Endothelial cell of umbilical vein (primary cell): ENCODE measurements around the gene CDH11. TPM values are rescaled to one million over a fixed set of nuclear protein-coding genes. Genes with fewer than 3 reads are reported as not detected.

Source experiments
- BruUV-seq: library from RNA; stranded (reverse); fragments of 400-500 nt; replicated peaks from 2 replicates; lab custom pipeline; 2021; lab: Mats Ljungman, UMichigan
- CTCF ChIA-PET: fragments of 300-600, 350-600 bp; sonication (Branson Sonifier 250); formaldehyde crosslinking; loops from one replicate; lab custom pipeline; 2021; ENCODE audit warnings: antibody characterized with exemption, inconsistent platforms; lab: Charles Lee
- POLR2A ChIA-PET: fragments of 300-600, 350-600 bp; sonication (Branson Sonifier 250); formaldehyde crosslinking; loops from one replicate; lab custom pipeline; 2021; ENCODE audit warnings: antibody characterized with exemption, inconsistent platforms; lab: Charles Lee
- DNase-seq: peaks from one replicate; pipeline ENCODE4 v3.0.0-alpha.2; 2011; ENCODE audit warnings: low read depth, low spot score
- FAIRE-seq: peaks from 2 replicates; lab custom pipeline; 2011; peaks lifted over from hg19 to GRCh38; lab: Jason Lieb, UNC
- H2AFZ ChIP-seq: 2 replicates; pipeline ENCODE4 v1.6.0; 2012; ENCODE audit warnings: low read depth, low read length, control low read depth, inconsistent platforms
- H3K27ac ChIP-seq: 2 replicates; pipeline ENCODE4 v1.5.1; 2011; ENCODE audit warnings: low read depth, mild to moderate bottlenecking, control low read depth, low read length, moderate library complexity; ENCODE audit not compliant: insufficient read depth
- H3K27me3 ChIP-seq, 2 experiments: 2 replicates each; pipeline versions ENCODE4 v1.6.0 to v1.6.1; 2011; ENCODE audit warnings: low read length in 2 of 2, mixed read lengths in 1 of 2; ENCODE audit not compliant: control insufficient read depth in 2 of 2, insufficient read depth in 2 of 2
- H3K36me3 ChIP-seq, 2 experiments: 2 replicates in 1 of 2; 3 replicates in 1 of 2; pipeline ENCODE4 v1.5.1; 2011; ENCODE audit warnings: low read length in 2 of 2, mild to moderate bottlenecking in 1 of 2, moderate library complexity in 1 of 2; ENCODE audit not compliant: control insufficient read depth in 2 of 2, insufficient read depth in 2 of 2; ENCODE audit errors: extremely low read depth in 1 of 2
- H3K4me1 ChIP-seq: 3 replicates; pipeline ENCODE4 v1.5.1; 2011; ENCODE audit warnings: mild to moderate bottlenecking, low read length; ENCODE audit not compliant: control insufficient read depth, insufficient read depth; ENCODE audit errors: extremely low read depth
- H3K4me2 ChIP-seq: 2 replicates; pipeline ENCODE4 v1.6.1; 2011; ENCODE audit warnings: low read length, control low read depth, mixed read lengths; ENCODE audit not compliant: insufficient read depth
- H3K4me3 ChIP-seq, 3 experiments: fragments of 200-600 bp in 1 of 3; sonication (generic), shearing (Covaris generic) in 1 of 3; replicated peaks in 1 of 3; 2 replicates each; pipeline ENCODE4 v1.5.1; 2011 to 2016; ENCODE audit warnings: control low read depth in 3 of 3, low read length in 3 of 3, mild to moderate bottlenecking in 2 of 3, inconsistent platforms in 1 of 3, low read depth in 1 of 3, moderate library complexity in 1 of 3; ENCODE audit not compliant: insufficient read depth in 1 of 3
- H3K79me2 ChIP-seq: 2 replicates; pipeline ENCODE4 v1.6.0; 2012; ENCODE audit warnings: low read length, inconsistent platforms; ENCODE audit not compliant: control insufficient read depth, insufficient read depth
- H3K9ac ChIP-seq: replicated peaks from 2 replicates; pipeline ENCODE3; 2011; ENCODE audit warnings: low read length, control low read depth; ENCODE audit not compliant: insufficient read depth; ENCODE audit errors: extremely low read depth
- H3K9me1 ChIP-seq: replicated peaks from 3 replicates; pipeline ENCODE4 v1.6.0; 2011; ENCODE audit warnings: mild to moderate bottlenecking, low read length; ENCODE audit not compliant: control insufficient read depth, insufficient read depth; ENCODE audit errors: extremely low read depth
- H3K9me3 ChIP-seq: replicated peaks from 2 replicates; pipeline ENCODE4 v1.5.1; 2012; ENCODE audit warnings: low read length, inconsistent platforms; ENCODE audit not compliant: control insufficient read depth, insufficient read depth
- H4K20me1 ChIP-seq: replicated peaks from 2 replicates; pipeline ENCODE3; 2011; ENCODE audit warnings: mild to moderate bottlenecking, low read length; ENCODE audit not compliant: control insufficient read depth, insufficient read depth; ENCODE audit errors: extremely low read depth
- CTCF ChIP-seq, 2 donors: IDR thresholded peaks; 1 replicate in 1 of 2; 2 replicates in 1 of 2; pipeline ENCODE4 v1.5.1; 2011; ENCODE audit warnings: low read length in 2 of 2, mild to moderate bottlenecking in 2 of 2, moderate library complexity in 2 of 2, control low read depth in 1 of 2, inconsistent platforms in 1 of 2, low read depth in 1 of 2; ENCODE audit not compliant: insufficient read depth in 1 of 2; ENCODE audit errors: extremely low read depth in 1 of 2
- EZH2 ChIP-seq: IDR thresholded peaks from 2 replicates; pipeline ENCODE4 v1.6.1; 2012; ENCODE audit warnings: borderline replicate concordance, low read depth, mild to moderate bottlenecking, moderate library complexity, low read length, inconsistent platforms; ENCODE audit not compliant: severe bottlenecking
- FOS ChIP-seq: IDR thresholded peaks from 2 replicates; pipeline ENCODE4 v1.6.1; 2011; ENCODE audit warnings: mild to moderate bottlenecking, low read length, moderate library complexity, borderline replicate concordance; ENCODE audit not compliant: insufficient read depth
- GATA2 ChIP-seq: IDR thresholded peaks from 2 replicates; pipeline ENCODE4 v1.7.0; 2011; ENCODE audit warnings: low read depth, mild to moderate bottlenecking, moderate library complexity, mixed read lengths, low read length; ENCODE audit not compliant: insufficient read length, insufficient read depth
- JUN ChIP-seq: IDR thresholded peaks from 2 replicates; pipeline ENCODE4 v1.6.1; 2011; ENCODE audit warnings: borderline replicate concordance, low read depth; ENCODE audit not compliant: insufficient read length, insufficient read depth
- MAX ChIP-seq: IDR thresholded peaks from 2 replicates; pipeline ENCODE4 v1.6.1; 2011; ENCODE audit not compliant: insufficient read depth, insufficient read length
- MYC ChIP-seq: IDR thresholded peaks from one replicate; pipeline ENCODE4 v1.6.1; 2011; ENCODE audit warnings: mild to moderate bottlenecking, low read depth, low read length
- POLR2A ChIP-seq: IDR thresholded peaks from 2 replicates; pipeline ENCODE4 v1.6.1; 2012; ENCODE audit warnings: low read depth, mild to moderate bottlenecking, control low read depth, low read length
- POLR2AphosphoS5 ChIP-seq: IDR thresholded peaks from 2 replicates; pipeline ENCODE4 v1.6.1; 2012; ENCODE audit warnings: low read depth, mild to moderate bottlenecking, control low read depth, low read length, moderate library complexity; ENCODE audit not compliant: insufficient read depth
- dilution Hi-C: fragments of 300-500 bp; cut with MboI; formaldehyde crosslinking; loops from one replicate; pipeline ENCODE4 v1.15.0; 2019; ENCODE audit warnings: low sequenced_read_pairs; ENCODE audit not compliant: extremely low pct_ligation_motif_present
- intact Hi-C: fragments of 100-400 bp; cut with micrococcal nuclease; formaldehyde crosslinking; loops from one replicate; pipeline ENCODE4 v1.10.0; 2022
- polyA plus RNA-seq, 4 experiments: library from polyadenylated mRNA; depleted of rRNA in 3 of 4; stranded (reverse) in 3 of 4; unstranded in 1 of 4; fragments of >200 nt; gene quantifications; 2 replicates each; pipeline versions ENCODE4 v1.2.1 to v1.2.3, GENCODE V29; 2011 to 2012; ENCODE audit warnings: missing spikeins in 1 of 4
- total RNA-seq: library from RNA; stranded (reverse); gene quantifications from 2 replicates; pipeline ENCODE4 v1.2.3, GENCODE V29; 2021

The CDH11 gene
- total and polyA plus RNA-seq, 2 donors (not counting 3 experiments of a cell fraction or from before 2014, with no cell fraction given): 30.4 to 32.7 TPM

DNA sequence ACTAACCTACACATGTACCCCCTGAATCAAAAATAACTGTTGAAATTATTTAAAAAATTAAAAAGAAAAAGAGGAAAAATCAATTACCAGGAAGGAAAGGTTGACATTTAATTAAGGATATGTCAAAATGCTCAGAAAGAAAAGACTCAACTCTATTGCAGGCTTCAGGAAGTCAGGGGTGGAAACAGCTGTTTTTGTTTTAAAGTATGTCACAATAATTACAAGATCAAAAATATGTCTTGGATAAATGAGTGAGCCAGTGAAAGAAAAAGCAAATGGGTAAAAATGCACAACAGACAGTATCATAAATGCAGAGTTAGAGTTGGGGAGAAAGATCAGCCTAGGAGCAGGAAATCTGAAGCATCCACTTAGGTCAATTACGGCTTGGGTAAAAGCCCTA, 146.0 kb downstream of the CDH11 start:
- ChIA-PET POLR2A (no interaction called here), CTCF (no interaction called here)
- H3K36me3 ChIP-seq: no peaks in the 10 kb centered on the region
- H3K27ac ChIP-seq: no peak overlapping the region
- no peaks in the 10 kb centered on the region for H3K9me3 ChIP-seq
- DNase-seq: no peak
- no peak for FAIRE-seq
- no peak overlapping the region for H3K9ac ChIP-seq
- no TSS peak for BruUV-seq
- H3K4me1 ChIP-seq: no peaks in the 10 kb centered on the region
- dilution Hi-C loops: no loop called here
- no peak overlapping the region for H2AFZ ChIP-seq
- H3K27me3 ChIP-seq: no peaks in the 10 kb centered on the region
- no peak overlapping the region for H3K4me2 ChIP-seq
- H3K79me2 ChIP-seq: no peaks in the 10 kb centered on the region
- intact Hi-C loops: no loop called here
- no peak overlapping the region for H3K4me3 ChIP-seq
- no peak for TF ChIP-seq GATA2
- TF ChIP-seq JUN: no peak
- no peaks in the 10 kb centered on the region for H3K9me1 ChIP-seq
- H4K20me1 ChIP-seq: no peaks in the 10 kb centered on the region

- Histone ChIP-seq H3K4me2 (no peak overlapping the region), H3K9me1 (no peaks in the 10 kb centered on the region), H3K9me3 (no peaks in the 10 kb centered on the region), H4K20me1 (no peaks in the 10 kb centered on the region), H3K4me1 (no peaks in the 10 kb centered on the region), H3K27me3 (no peaks in the 10 kb centered on the region), H3K4me3 (no peak overlapping the region), H3K9ac (no peak overlapping the region), H2AFZ (no peak overlapping the region), H3K79me2 (no peaks in the 10 kb centered on the region), H3K36me3 (no peaks in the 10 kb centered on the region), H3K27ac (no peak overlapping the region)
- POLR2A ChIA-PET: no interaction called here
- BruUV-seq: no TSS peak
- FAIRE-seq: no peak
- no peak for TF ChIP-seq CTCF (IDR thresholded peaks at IDR 0.05; ENCODE audit: extremely low read depth in 1 of 2, insufficient read depth in 1 of 2, low read depth in 1 of 2, low read length in 2 of 2)
- no peak for TF ChIP-seq MAX
- no peak for TF ChIP-seq FOS
- TF ChIP-seq MYC: no peak
- TF ChIP-seq JUN: no peak
- no peak for TF ChIP-seq GATA2
- TF ChIP-seq EZH2: no peak
- no peak for TF ChIP-seq POLR2A
- TF ChIP-seq POLR2AphosphoS5: no peak
- CTCF ChIA-PET: no interaction called here
- intact Hi-C loops (no loop called here), dilution Hi-C loops (no loop called here)
- no peak for DNase-seq
Observed at GRCh38 chr16:64974381-64974780, 147.5 kb downstream of the CDH11 start.
